ENCODE measurements around the gene TMED4.
A peak's percentile ranks its signal among the peaks of the same experiment; 100 is the strongest.

TMED4 gene

DNA sequence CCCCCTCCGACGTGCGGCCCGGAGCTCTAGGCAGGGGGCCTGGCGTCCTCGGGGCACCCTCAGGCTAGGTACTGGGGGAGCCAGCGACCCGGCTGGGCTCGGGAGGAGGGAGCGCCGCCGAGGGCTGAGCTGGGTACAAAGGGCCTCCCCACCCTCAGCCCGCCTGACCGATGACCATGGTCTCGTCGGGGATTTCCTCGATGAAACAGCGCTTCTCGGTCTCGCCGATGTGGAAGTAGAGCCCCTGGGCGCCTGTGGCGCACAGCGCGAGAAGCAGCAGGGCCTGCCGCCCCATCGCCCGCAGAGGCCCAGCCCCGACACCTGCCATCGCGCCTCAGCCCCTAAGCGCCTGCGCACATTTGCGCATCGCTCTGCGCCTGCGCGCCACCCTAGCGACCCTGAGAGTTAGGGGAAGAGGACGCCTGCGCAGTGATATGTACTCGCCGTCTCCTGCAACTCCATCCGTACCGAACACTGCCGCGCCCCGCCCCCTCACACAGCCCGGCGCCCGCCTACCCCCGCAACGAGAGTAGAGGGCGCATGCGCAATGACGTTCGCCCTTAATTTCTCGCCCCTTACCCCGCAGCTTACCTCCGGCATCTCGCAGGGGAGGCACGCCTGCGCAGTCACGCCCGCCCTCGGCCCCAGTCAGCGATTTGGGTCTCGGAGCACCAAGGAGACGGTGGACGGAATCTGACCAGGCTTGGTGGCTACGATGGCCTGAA, at the start of gene TMED4:
Gene TMED4 (minus strand): TSS at position 353 of the 725 bp plus-strand sequence. CDS start 25 bp downstream, at position 328.
- Histone ChIP-seq H3K4me2 (peak within 1 kb of the TSS; percentile 92), H2AFZ (ENCODE audit: low read depth) (peak within 1 kb of the TSS; percentile 87), H3K36me3 (ENCODE audit: insufficient read depth) (no peaks in the 10 kb centered on the region; the same call in 1 of the 2 replicates), H4K20me1 (ENCODE audit: insufficient read depth) (no peaks in the 10 kb centered on the region), H3K4me1 (ENCODE audit: low read depth, poor library complexity, severe bottlenecking) (peaks cover 27% of the 10 kb centered on the region), H3K79me2 (ENCODE audit: insufficient read depth, low read depth) (peaks cover 31% of the 10 kb centered on the region), H3K27me3 (ENCODE audit: insufficient read depth, low read depth) (no peaks in the 10 kb centered on the region), H3K9ac (peak within 1 kb of the TSS; percentile 82), H3K4me3 (IDR thresholded peaks at IDR 0.05; ENCODE audit: insufficient read depth, low read depth, low read length) (no peak within 1 kb of the TSS), H3K27ac (peak within 1 kb of the TSS; percentile 76)
- TF ChIP-seq, protein P1, sequence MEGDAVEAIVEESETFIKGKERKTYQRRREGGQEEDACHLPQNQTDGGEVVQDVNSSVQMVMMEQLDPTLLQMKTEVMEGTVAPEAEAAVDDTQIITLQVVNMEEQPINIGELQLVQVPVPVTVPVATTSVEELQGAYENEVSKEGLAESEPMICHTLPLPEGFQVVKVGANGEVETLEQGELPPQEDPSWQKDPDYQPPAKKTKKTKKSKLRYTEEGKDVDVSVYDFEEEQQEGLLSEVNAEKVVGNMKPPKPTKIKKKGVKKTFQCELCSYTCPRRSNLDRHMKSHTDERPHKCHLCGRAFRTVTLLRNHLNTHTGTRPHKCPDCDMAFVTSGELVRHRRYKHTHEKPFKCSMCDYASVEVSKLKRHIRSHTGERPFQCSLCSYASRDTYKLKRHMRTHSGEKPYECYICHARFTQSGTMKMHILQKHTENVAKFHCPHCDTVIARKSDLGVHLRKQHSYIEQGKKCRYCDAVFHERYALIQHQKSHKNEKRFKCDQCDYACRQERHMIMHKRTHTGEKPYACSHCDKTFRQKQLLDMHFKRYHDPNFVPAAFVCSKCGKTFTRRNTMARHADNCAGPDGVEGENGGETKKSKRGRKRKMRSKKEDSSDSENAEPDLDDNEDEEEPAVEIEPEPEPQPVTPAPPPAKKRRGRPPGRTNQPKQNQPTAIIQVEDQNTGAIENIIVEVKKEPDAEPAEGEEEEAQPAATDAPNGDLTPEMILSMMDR (conservative IDR thresholded peaks at IDR 0.05; ENCODE audit: low read depth, low read length) = no peak

DNA sequence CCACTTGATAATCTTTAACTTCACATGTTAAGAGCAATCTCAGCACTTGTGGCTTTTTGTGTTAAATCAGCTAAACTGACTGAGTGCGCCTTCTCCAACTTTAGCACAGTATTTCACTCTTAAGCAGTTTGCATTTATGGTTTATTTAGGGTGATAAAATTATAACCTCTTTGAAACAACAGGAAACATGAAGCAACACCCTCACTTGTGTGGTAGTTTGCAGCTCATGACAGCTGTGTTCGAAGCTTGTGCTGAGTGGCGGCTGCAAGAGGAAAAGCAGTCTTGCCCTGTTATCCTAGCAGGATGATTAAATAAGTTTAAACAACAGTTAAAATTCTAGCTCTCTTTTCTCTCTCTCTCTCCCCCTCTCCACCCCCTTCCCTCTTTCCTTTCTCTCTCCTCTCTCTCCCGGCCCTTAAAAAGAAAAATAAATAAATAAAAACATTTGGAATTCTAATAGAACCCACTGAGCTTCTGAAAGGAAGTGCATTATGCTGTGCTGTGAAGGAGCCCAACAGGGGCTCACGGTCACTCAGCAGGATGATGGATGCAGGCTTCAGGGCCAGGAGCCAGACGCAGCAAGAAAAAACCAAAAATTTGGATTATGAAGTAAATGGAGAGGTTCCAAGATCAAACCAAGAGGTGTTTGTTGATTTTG, 49.6 kb upstream of the TMED4 start:
- Histone ChIP-seq H3K27me3 (ENCODE audit: insufficient read depth, low read depth) (no peaks in the 10 kb centered on the region), H2AFZ (ENCODE audit: low read depth) (no peak overlapping the region), H3K4me3 (IDR thresholded peaks at IDR 0.05; ENCODE audit: insufficient read depth, low read depth, low read length) (no peak overlapping the region), H3K4me1 (ENCODE audit: low read depth, poor library complexity, severe bottlenecking) (peaks cover 100% of the 10 kb centered on the region), H4K20me1 (ENCODE audit: insufficient read depth) (no peaks in the 10 kb centered on the region), H3K9ac (peak overlapping the region; percentile 19; the same call in 1 of the 2 replicates), H3K36me3 (ENCODE audit: insufficient read depth) (no peaks in the 10 kb centered on the region), H3K79me2 (ENCODE audit: insufficient read depth, low read depth) (peaks cover 10% of the 10 kb centered on the region; the same call in 1 of the 2 replicates), H3K4me2 (peak overlapping the region; percentile 91), H3K27ac (peak overlapping the region; percentile 91)
- TF ChIP-seq, protein P1 (conservative IDR thresholded peaks at IDR 0.05; ENCODE audit: low read depth, low read length) = no peak

DNA sequence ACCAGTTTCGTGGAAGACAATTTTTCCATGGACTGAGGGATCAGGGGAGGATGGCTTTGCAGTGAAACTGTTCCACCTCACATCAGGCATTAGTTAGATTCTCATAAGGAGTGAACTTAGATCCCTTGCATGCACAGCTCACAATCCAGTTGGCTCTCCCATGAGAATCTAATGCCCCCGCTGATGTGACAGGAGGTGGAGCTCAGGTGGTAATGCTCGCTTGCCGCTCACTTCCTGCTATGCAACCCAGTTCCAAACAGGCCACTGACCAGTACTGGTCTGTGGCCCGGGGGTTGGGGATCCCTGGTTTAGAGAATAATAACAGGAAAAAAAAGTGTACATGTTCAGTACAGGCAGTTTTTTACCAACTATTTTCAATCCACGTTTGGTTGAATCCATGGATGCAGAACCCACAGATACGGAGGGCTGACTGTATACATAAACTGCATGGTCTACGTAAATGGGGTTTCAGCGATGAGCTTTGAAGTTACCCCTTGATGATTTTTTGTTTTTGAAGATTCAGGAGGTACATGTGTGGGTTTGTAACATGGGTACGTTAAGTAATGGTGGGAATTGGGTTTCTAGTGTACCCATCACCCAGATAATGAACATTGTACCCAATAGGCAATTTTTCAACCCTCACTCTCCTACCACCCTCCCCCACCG, 48.9 kb upstream of the TMED4 start:
- Histone ChIP-seq H3K27me3 (ENCODE audit: insufficient read depth, low read depth) (no peaks in the 10 kb centered on the region), H3K27ac (peak overlapping the region; percentile 91), H3K4me1 (ENCODE audit: low read depth, poor library complexity, severe bottlenecking) (peaks cover 100% of the 10 kb centered on the region), H3K4me3 (IDR thresholded peaks at IDR 0.05; ENCODE audit: insufficient read depth, low read depth, low read length) (no peak overlapping the region), H3K36me3 (ENCODE audit: insufficient read depth) (no peaks in the 10 kb centered on the region; the same call in 1 of the 2 replicates), H3K9ac (peak overlapping the region; percentile 19; the same call in 1 of the 2 replicates), H3K79me2 (ENCODE audit: insufficient read depth, low read depth) (peaks cover 12% of the 10 kb centered on the region; the same call in 1 of the 2 replicates), H3K4me2 (peak overlapping the region; percentile 91), H4K20me1 (ENCODE audit: insufficient read depth) (no peaks in the 10 kb centered on the region), H2AFZ (ENCODE audit: low read depth) (no peak overlapping the region)
- TF ChIP-seq, protein P1 (conservative IDR thresholded peaks at IDR 0.05; ENCODE audit: low read depth, low read length) = no peak

DNA sequence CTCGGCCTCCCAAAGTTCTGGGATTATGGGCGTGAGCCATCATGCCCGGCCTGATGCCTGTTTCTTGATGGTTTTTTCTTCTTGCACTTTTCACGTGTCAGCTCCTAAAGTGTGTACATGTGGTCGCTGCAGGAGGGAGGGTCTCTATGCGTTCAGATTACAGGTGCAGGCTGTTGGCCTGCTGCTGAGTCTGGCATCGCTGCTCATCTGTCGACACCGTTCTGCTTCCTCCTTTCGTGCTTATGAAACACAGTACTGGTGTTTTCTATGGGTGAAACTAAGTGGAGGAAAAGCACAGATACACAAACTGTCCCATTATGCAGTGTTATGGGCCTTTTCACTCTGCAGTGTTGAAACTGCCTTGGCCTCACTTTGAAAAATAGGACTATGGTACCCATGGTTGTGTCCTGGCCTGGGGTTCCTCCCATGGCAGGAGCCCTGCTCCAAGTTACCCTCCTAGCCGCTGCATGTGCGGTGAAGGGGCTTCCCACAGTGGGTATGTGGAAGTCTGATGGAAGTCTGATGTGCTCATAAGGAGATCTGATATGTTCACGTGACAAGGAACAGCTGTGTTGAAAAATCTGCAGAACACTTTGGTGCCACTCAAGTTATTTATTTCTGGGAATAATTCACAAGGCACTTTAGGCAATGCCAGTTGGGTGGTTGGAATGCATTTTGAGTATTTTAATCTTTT, 47.9 kb upstream of the TMED4 start:
- TF ChIP-seq, protein P1 (conservative IDR thresholded peaks at IDR 0.05; ENCODE audit: low read depth, low read length) = no peak
- Histone ChIP-seq H3K4me1 (ENCODE audit: low read depth, poor library complexity, severe bottlenecking) (peaks cover 100% of the 10 kb centered on the region), H3K36me3 (ENCODE audit: insufficient read depth) (no peaks in the 10 kb centered on the region; the same call in 1 of the 2 replicates), H3K27me3 (ENCODE audit: insufficient read depth, low read depth) (no peaks in the 10 kb centered on the region), H3K79me2 (ENCODE audit: insufficient read depth, low read depth) (peaks cover 20% of the 10 kb centered on the region; the same call in 1 of the 2 replicates), H4K20me1 (ENCODE audit: insufficient read depth) (no peaks in the 10 kb centered on the region), H3K9ac (peak overlapping the region; percentile 7; the same call in 1 of the 2 replicates), H3K4me2 (peak overlapping the region; percentile 91), H3K4me3 (IDR thresholded peaks at IDR 0.05; ENCODE audit: insufficient read depth, low read depth, low read length) (no peak overlapping the region), H2AFZ (ENCODE audit: low read depth) (no peak overlapping the region), H3K27ac (peak overlapping the region; percentile 91)

Data from KMS-11 (cell line).